WTC11 (cell line): ENCODE measurements around the gene ZNF683. TPM values are rescaled to one million over a fixed set of nuclear protein-coding genes. Genes with fewer than 3 reads are reported as not detected.
A peak's percentile ranks its signal among the peaks of the same experiment; 100 is the strongest.

Source experiments
- ATAC-seq: fragments of 200-7000 bp; cut with Tn5 transposase; 2 replicates; pipeline ENCODE4 v1.10.0; 2021; ENCODE audit warnings: mild to moderate bottlenecking, moderate library complexity
- CTCF ChIA-PET: fragments of 300-600 bp; sonication (Branson Sonifier 250); formaldehyde crosslinking; loops from one replicate; lab custom pipeline; 2021; ENCODE audit warnings: antibody characterized with exemption; lab: Charles Lee
- POLR2A ChIA-PET: fragments of 350-600 bp; sonication (Branson Sonifier 250); formaldehyde crosslinking; loops from one replicate; lab custom pipeline; 2021; ENCODE audit warnings: antibody characterized with exemption; lab: Charles Lee
- DNase-seq: peaks from one replicate; pipeline ENCODE4 v3.0.0; 2021; ENCODE audit warnings: low spot score
- H3K27ac Mint-ChIP-seq: 2 replicates; pipeline ENCODE4 v1.8.0; 2021; ENCODE audit warnings: mixed read lengths
- H3K27me3 Mint-ChIP-seq: 2 replicates; pipeline ENCODE4 v1.8.0; 2021; ENCODE audit warnings: low read depth, mild to moderate bottlenecking, moderate library complexity, mixed read lengths
- H3K36me3 Mint-ChIP-seq: 2 replicates; pipeline ENCODE4 v1.8.0; 2021; ENCODE audit warnings: mixed read lengths
- H3K4me1 Mint-ChIP-seq: 2 replicates; pipeline ENCODE4 v1.8.0; 2022; ENCODE audit warnings: mixed read lengths
- H3K4me3 Mint-ChIP-seq: 2 replicates; pipeline ENCODE4 v1.8.0; 2021; ENCODE audit warnings: mild to moderate bottlenecking, moderate library complexity, mixed read lengths
- H3K9me3 Mint-ChIP-seq: 2 replicates; pipeline ENCODE4 v1.8.0; 2021; ENCODE audit warnings: mixed read lengths
- CREB1 ChIP-seq: sonication (generic); formaldehyde crosslinking; IDR thresholded peaks from 2 replicates; pipeline ENCODE4 v1.8.0; 2023; ENCODE audit warnings: mild to moderate bottlenecking, missing genetic modification reagents
- FOXK1 ChIP-seq: sonication (generic); formaldehyde crosslinking; IDR thresholded peaks from 2 replicates; pipeline ENCODE4 v1.8.0; 2022; ENCODE audit warnings: mild to moderate bottlenecking, moderate library complexity, missing genetic modification reagents
- GRHL2 ChIP-seq: fragments of 250-450 bp; sonication (Bioruptor Pico); IDR thresholded peaks from 2 replicates; pipeline ENCODE4 v1.8.0; 2022; ENCODE audit warnings: mild to moderate bottlenecking, moderate library complexity; ENCODE audit not compliant: insufficient replicate concordance, severe bottlenecking
- IRF2 ChIP-seq: sonication (generic); formaldehyde crosslinking; IDR thresholded peaks from 2 replicates; pipeline ENCODE4 v1.8.0; 2022; ENCODE audit warnings: low read depth, missing genetic modification reagents, borderline replicate concordance
- MXD4 ChIP-seq: fragments of 250-450 bp; sonication (Bioruptor Pico); IDR thresholded peaks from 2 replicates; pipeline ENCODE4 v1.8.0; 2021; ENCODE audit warnings: mild to moderate bottlenecking, moderate library complexity, borderline replicate concordance
- NFE2L1 ChIP-seq: sonication (generic); formaldehyde crosslinking; IDR thresholded peaks from 2 replicates; pipeline ENCODE4 v1.8.1; 2023; ENCODE audit warnings: missing genetic modification reagents
- RORB ChIP-seq: fragments of 250-450 bp; sonication (Bioruptor Pico); IDR thresholded peaks from 2 replicates; pipeline ENCODE4 v1.9.0; 2021; ENCODE audit warnings: mild to moderate bottlenecking
- SOX15 ChIP-seq: fragments of 250-450 bp; sonication (Bioruptor Pico); IDR thresholded peaks from 2 replicates; pipeline ENCODE4 v1.9.0; 2021; ENCODE audit warnings: mild to moderate bottlenecking
- ZNF121 ChIP-seq: sonication (generic); formaldehyde crosslinking; IDR thresholded peaks from 2 replicates; pipeline ENCODE4 v1.8.0; 2023; ENCODE audit warnings: missing genetic modification reagents
- total RNA-seq: library from RNA; stranded (reverse); gene quantifications from 3 replicates; pipeline ENCODE4 v1.2.3, GENCODE V29; 2021
- TF ChIP-seq, protein P1 (sequence below): fragments of 250-450 bp; sonication (Bioruptor Pico); IDR thresholded peaks from 2 replicates; pipeline ENCODE4 v1.9.0; 2021; ENCODE audit warnings: mild to moderate bottlenecking, borderline replicate concordance
- TF ChIP-seq, protein P2 (sequence below): sonication (generic); formaldehyde crosslinking; IDR thresholded peaks from 2 replicates; pipeline ENCODE4 v1.8.0; 2022; ENCODE audit warnings: mild to moderate bottlenecking, missing genetic modification reagents
- TF ChIP-seq, protein P3 (sequence below): sonication (generic); formaldehyde crosslinking; IDR thresholded peaks from 2 replicates; pipeline ENCODE4 v1.8.1; 2023; ENCODE audit warnings: mild to moderate bottlenecking, missing genetic modification reagents, moderate library complexity
- TF ChIP-seq, protein P4 (sequence below): sonication (generic); formaldehyde crosslinking; IDR thresholded peaks from 2 replicates; pipeline ENCODE4 v1.8.0; 2022; ENCODE audit warnings: missing genetic modification reagents

The ZNF683 gene
- total RNA-seq, 1 experiment from 2014 or later, result not detected

DNA sequence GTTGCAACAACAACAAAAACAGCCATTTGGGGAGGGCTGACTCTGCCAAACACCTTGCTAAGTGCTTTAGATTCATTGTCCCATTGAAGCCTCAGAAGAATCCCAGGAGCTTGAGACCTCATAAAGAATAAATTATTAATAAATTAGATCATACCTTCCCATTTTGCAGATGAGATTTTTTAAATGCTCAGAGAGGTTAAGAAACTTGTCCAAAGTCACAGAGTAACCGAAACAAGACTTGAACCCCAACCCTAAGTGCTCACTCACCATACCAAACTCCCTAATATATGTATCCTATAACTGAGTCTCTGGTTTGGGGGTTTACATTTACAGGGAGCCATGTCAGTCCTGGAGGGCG, 22.2 kb downstream of the ZNF683 start (continued):
- TF ChIP-seq, protein P1, sequence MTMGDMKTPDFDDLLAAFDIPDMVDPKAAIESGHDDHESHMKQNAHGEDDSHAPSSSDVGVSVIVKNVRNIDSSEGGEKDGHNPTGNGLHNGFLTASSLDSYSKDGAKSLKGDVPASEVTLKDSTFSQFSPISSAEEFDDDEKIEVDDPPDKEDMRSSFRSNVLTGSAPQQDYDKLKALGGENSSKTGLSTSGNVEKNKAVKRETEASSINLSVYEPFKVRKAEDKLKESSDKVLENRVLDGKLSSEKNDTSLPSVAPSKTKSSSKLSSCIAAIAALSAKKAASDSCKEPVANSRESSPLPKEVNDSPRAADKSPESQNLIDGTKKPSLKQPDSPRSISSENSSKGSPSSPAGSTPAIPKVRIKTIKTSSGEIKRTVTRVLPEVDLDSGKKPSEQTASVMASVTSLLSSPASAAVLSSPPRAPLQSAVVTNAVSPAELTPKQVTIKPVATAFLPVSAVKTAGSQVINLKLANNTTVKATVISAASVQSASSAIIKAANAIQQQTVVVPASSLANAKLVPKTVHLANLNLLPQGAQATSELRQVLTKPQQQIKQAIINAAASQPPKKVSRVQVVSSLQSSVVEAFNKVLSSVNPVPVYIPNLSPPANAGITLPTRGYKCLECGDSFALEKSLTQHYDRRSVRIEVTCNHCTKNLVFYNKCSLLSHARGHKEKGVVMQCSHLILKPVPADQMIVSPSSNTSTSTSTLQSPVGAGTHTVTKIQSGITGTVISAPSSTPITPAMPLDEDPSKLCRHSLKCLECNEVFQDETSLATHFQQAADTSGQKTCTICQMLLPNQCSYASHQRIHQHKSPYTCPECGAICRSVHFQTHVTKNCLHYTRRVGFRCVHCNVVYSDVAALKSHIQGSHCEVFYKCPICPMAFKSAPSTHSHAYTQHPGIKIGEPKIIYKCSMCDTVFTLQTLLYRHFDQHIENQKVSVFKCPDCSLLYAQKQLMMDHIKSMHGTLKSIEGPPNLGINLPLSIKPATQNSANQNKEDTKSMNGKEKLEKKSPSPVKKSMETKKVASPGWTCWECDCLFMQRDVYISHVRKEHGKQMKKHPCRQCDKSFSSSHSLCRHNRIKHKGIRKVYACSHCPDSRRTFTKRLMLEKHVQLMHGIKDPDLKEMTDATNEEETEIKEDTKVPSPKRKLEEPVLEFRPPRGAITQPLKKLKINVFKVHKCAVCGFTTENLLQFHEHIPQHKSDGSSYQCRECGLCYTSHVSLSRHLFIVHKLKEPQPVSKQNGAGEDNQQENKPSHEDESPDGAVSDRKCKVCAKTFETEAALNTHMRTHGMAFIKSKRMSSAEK (CRISPR knock-in tag), result no peak

DNA sequence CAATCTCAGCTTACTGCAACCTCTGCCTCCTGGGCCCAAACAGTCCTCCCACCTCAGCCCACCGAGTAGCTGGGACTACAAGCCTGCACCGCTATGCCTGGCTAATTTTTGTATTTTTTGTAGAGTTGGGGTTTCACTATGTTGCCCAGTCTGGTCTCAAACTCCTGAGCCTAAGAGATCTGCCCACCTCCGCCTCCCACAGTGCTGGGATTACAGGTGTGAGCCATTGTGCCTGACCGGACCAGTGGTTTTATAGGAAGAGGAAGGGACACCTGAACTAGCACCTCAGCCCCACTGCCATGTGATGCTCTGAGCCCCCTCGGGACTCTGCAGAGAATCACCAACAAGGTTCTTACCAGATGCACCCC, 22.7 kb downstream of the ZNF683 start:
- ChIA-PET POLR2A (interaction anchor here (1.5 kb wide), 1 partner anchor 65 kb away, joined by 4 read pairs; no protein-coding TSS in a partner anchor), CTCF (interaction anchor here (1.2 to 2.9 kb wide), 8 partner anchors 9 to 67 kb away, joined by 4 to 11 read pairs (median 5); no protein-coding TSS in a partner anchor)
- Mint-ChIP-seq H3K4me3 (no peak overlapping the region), H3K36me3 (no peaks in the 10 kb centered on the region), H3K4me1 (peaks cover 32% of the 10 kb centered on the region), H3K27me3 (no peaks in the 10 kb centered on the region), H3K9me3 (no peaks in the 10 kb centered on the region), H3K27ac (no peak overlapping the region)
- peak; percentile 84 for TF ChIP-seq ZNF121 (CRISPR knock-in tag)
- TF ChIP-seq FOXK1 (CRISPR knock-in tag), result no peak
- no peak for DNase-seq
- no peak for ATAC-seq

DNA sequence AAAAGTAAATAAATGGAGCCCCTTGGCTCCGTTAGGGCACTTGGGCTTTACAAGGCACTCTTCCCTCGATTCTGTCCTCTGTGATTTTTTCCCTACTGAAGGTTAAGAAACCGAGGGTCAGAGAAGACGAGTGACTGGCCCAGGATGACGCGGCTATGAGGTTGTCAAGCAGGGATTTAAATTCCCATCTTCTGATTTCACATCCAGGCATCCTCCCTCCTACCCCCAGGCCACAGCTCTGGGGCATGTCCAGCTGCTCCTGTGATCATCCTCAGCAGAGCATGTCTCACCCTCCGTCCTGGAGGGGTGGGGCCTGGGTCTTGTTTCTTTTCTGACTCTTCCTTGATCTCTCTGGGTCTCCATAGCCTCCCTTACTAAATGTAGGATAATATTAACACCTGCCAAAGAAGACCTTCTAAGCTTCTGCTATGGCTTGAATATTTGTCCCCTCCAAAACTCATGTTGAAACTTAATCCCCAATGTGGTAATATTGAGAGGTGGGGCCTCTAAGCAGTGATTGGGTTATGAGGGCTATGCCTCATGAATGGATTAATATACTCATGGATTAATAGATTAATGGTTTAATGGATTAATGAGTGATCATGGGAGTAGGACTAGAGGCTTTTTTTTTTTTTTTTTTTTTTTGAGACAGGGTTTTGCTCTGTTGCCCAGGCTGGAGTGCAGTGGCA, 23.2 kb downstream of the ZNF683 start:
- TF ChIP-seq, protein P2, sequence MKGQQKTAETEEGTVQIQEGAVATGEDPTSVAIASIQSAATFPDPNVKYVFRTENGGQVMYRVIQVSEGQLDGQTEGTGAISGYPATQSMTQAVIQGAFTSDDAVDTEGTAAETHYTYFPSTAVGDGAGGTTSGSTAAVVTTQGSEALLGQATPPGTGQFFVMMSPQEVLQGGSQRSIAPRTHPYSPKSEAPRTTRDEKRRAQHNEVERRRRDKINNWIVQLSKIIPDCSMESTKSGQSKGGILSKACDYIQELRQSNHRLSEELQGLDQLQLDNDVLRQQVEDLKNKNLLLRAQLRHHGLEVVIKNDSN (CRISPR knock-in tag), result no peak
- no peak for ATAC-seq
- 0 out of 2 replicates have a peak overlapping the region, but pooled peaks have one; percentile 26 for H3K27ac Mint-ChIP-seq

DNA sequence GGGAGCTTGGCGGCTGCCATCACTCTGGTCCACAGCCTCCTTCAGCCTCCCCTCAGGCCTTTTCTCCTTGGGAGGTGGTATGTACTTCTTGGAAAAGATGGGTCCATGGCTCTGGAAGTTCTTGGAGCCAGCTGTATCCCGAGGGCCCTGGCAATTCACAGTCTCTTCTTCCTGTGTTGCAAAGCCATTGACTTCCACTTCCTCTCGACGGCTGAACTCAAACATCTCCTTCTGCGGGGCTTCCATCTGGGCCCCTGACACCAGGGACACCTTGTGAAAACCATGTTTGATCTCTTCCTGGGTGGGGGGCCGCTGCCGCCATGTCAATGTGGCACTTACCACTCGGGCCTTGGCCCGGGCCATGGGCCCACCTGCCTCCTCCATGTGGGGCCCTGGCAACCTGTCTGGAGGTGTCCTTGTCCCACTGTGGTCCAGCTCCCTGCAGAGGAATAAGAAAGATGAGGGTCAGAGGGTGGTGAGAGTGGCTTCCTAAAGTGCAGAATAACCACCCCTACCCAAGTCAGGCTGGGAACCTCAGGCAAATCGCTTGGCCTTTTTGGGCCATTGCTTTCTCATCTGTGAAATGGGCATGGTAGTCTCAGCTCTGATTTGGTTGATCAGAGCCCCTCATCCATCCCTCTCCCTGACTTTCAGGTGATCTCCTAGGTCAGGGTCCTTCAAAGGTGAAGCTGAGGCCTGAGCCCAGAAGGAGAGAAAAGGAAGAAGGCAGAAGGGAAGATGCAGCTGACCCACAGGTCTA, 26.1 kb downstream of the ZNF683 start:
- no peaks in the 10 kb centered on the region for H3K36me3 Mint-ChIP-seq
- ChIA-PET CTCF (interaction anchor here (0.6 to 2.8 kb wide), 7 partner anchors 17 to 179 kb away, joined by 3 to 15 read pairs (median 5); partner anchors contain the start of gene CATSPER4), POLR2A (interaction anchor here (0.5 kb wide), 1 partner anchor 34 kb away, joined by 6 read pairs; no protein-coding TSS in a partner anchor)
- H3K4me3 Mint-ChIP-seq, result no peak overlapping the region
- TF ChIP-seq RORB (CRISPR knock-in tag) (no peak), SOX15 (CRISPR knock-in tag) (no peak), MXD4 (CRISPR knock-in tag) (no peak), NFE2L1 (no peak), CREB1 (CRISPR knock-in tag) (no peak), IRF2 (no peak)
- ATAC-seq (no peak), DNase-seq (no peak)
- no peaks in the 10 kb centered on the region for H3K9me3 Mint-ChIP-seq
- H3K27me3 Mint-ChIP-seq, result no peaks in the 10 kb centered on the region
- peaks cover 16% of the 10 kb centered on the region for H3K4me1 Mint-ChIP-seq
- no peak overlapping the region for H3K27ac Mint-ChIP-seq

More for the DNA sequence above, 23.2 kb downstream of the ZNF683 start:
- Mint-ChIP-seq H3K36me3 (no peaks in the 10 kb centered on the region), H3K4me3 (no peak overlapping the region), H3K27me3 (no peaks in the 10 kb centered on the region), H3K9me3 (no peaks in the 10 kb centered on the region), H3K4me1 (peaks cover 32% of the 10 kb centered on the region)
- ChIA-PET POLR2A (no interaction called here), CTCF (interaction anchor here (1.3 to 2.9 kb wide), 4 partner anchors 10 to 63 kb away, joined by 5 to 11 read pairs (median 7); no protein-coding TSS in a partner anchor)
- no peak for DNase-seq

DNA sequence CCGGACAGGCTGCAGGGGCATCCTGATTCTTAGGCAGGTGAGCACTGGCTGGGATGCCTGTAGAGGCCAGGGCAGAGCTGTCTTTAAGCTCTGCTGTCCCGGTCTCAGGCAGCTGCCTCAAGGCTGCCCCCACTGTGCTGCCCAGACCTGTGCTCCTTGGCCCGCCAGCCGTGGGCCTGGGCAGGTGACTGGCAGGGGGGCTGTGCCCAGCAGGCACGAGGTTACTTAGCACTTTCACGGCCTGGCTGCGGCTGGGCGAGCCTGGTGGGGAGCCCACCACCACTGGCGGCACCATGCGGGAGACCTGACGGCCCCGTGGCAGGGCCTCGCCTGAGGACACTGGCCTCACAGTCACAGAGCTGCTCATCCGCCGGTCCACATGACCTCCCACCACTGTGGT, 26.8 kb downstream of the ZNF683 start:
- H3K9me3 Mint-ChIP-seq, result no peaks in the 10 kb centered on the region
- CTCF ChIA-PET, result interaction anchor here (1.0 to 2.8 kb wide), 5 partner anchors 18 to 155 kb away, joined by 5 to 15 read pairs (median 6); partner anchors contain the start of gene CATSPER4
- H3K4me1 Mint-ChIP-seq, result peaks cover 9% of the 10 kb centered on the region
- no peaks in the 10 kb centered on the region for H3K27me3 Mint-ChIP-seq
- no peaks in the 10 kb centered on the region for H3K36me3 Mint-ChIP-seq
- H3K27ac Mint-ChIP-seq, result no peak overlapping the region
- POLR2A ChIA-PET, result no interaction called here
- ATAC-seq, result peak; percentile 33; the same call in 1 of the 2 replicates
- DNase-seq, result no peak
- H3K4me3 Mint-ChIP-seq, result no peak overlapping the region
- no peak for TF ChIP-seq GRHL2 (CRISPR knock-in tag)
- TF ChIP-seq, protein P3, sequence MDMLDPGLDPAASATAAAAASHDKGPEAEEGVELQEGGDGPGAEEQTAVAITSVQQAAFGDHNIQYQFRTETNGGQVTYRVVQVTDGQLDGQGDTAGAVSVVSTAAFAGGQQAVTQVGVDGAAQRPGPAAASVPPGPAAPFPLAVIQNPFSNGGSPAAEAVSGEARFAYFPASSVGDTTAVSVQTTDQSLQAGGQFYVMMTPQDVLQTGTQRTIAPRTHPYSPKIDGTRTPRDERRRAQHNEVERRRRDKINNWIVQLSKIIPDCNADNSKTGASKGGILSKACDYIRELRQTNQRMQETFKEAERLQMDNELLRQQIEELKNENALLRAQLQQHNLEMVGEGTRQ (CRISPR knock-in tag), result no peak
- TF ChIP-seq, protein P4, sequence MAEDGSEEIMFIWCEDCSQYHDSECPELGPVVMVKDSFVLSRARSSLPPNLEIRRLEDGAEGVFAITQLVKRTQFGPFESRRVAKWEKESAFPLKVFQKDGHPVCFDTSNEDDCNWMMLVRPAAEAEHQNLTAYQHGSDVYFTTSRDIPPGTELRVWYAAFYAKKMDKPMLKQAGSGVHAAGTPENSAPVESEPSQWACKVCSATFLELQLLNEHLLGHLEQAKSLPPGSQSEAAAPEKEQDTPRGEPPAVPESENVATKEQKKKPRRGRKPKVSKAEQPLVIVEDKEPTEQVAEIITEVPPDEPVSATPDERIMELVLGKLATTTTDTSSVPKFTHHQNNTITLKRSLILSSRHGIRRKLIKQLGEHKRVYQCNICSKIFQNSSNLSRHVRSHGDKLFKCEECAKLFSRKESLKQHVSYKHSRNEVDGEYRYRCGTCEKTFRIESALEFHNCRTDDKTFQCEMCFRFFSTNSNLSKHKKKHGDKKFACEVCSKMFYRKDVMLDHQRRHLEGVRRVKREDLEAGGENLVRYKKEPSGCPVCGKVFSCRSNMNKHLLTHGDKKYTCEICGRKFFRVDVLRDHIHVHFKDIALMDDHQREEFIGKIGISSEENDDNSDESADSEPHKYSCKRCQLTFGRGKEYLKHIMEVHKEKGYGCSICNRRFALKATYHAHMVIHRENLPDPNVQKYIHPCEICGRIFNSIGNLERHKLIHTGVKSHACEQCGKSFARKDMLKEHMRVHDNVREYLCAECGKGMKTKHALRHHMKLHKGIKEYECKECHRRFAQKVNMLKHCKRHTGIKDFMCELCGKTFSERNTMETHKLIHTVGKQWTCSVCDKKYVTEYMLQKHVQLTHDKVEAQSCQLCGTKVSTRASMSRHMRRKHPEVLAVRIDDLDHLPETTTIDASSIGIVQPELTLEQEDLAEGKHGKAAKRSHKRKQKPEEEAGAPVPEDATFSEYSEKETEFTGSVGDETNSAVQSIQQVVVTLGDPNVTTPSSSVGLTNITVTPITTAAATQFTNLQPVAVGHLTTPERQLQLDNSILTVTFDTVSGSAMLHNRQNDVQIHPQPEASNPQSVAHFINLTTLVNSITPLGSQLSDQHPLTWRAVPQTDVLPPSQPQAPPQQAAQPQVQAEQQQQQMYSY, result no peak
